GM18861 (cell line): ENCODE data around the gene FADS1.
A peak's percentile ranks its signal among the peaks of the same experiment; 100 is the strongest.

Experiments
- ATAC-seq: cut with Tn5 transposase; IDR thresholded peaks from one replicate; pipeline ENCODE4 v1.9.1; 2021; ENCODE audit not compliant: unreplicated experiment

FADS1 gene

GRCh38 chr11:61816736-61817455 lies at the start of gene FADS1:
TSS of gene FADS1 (minus strand) at chr11:61817003. CDS start at chr11:61816929, 74 bp downstream.
- peak; percentile 43 for ATAC-seq

- no peak for ATAC-seq
Measured at GRCh38 chr11:61866231-61866957, 49.6 kb upstream of the FADS1 start.

GRCh38 chr11:61864814-61865775 lies 48.3 kb upstream of the FADS1 start:
- ATAC-seq = no peak

- no peak for ATAC-seq
Measured at GRCh38 chr11:61863548-61864081, 46.8 kb upstream of the FADS1 start.

- no peak for ATAC-seq
Measured at GRCh38 chr11:61862714-61863547, 46.1 kb upstream of the FADS1 start.

- ATAC-seq = no peak
Measured at GRCh38 chr11:61861634-61862033, 44.8 kb upstream of the FADS1 start.

- ATAC-seq = no peak
Measured at GRCh38 chr11:61860054-61860903, 43.5 kb upstream of the FADS1 start.

GRCh38 chr11:61855939-61856680 lies 39.3 kb upstream of the FADS1 start:
- no peak for ATAC-seq

GRCh38 chr11:61854966-61855714 lies 38.3 kb upstream of the FADS1 start:
- no peak for ATAC-seq

- no peak for ATAC-seq
Measured at GRCh38 chr11:61854206-61854895, 37.5 kb upstream of the FADS1 start.

GRCh38 chr11:61853698-61854169 lies 36.9 kb upstream of the FADS1 start:
- no peak for ATAC-seq

GRCh38 chr11:61851900-61852295 lies 35.1 kb upstream of the FADS1 start:
- no peak for ATAC-seq

GRCh38 chr11:61851113-61851899 lies 34.5 kb upstream of the FADS1 start:
- ATAC-seq = no peak

GRCh38 chr11:61850687-61851086 lies 33.9 kb upstream of the FADS1 start:
- no peak for ATAC-seq

- ATAC-seq = no peak
Measured at GRCh38 chr11:61848631-61849030, 31.8 kb upstream of the FADS1 start.

- no peak for ATAC-seq
Measured at GRCh38 chr11:61847914-61848581, 31.2 kb upstream of the FADS1 start.
